HG02759 (cell line): ENCODE measurements around the gene ADCY10.
"Not testable (repeated sequence)": the region's sequence is repeated elsewhere in the genome, so short reads cannot be mapped to it uniquely, and the experiment has no call there.

ENCODE experiments used
- ATAC-seq: cut with Tn5 transposase; IDR thresholded peaks from one replicate; pipeline ENCODE4 v1.9.1; 2021; ENCODE audit warnings: mild to moderate bottlenecking, moderate library complexity; ENCODE audit not compliant: unreplicated experiment

Gene ADCY10

GRCh38 chr1:167820684-167821355, 93.1 kb downstream of the ADCY10 start:
- ATAC-seq: no peak

- peak; percentile 86 for ATAC-seq
These were observed 93.9 kb downstream of the ADCY10 start for GRCh38 chr1:167819849-167820683.

- ATAC-seq: no peak
These were observed 98.3 kb downstream of the ADCY10 start for GRCh38 chr1:167815650-167816049.

- ATAC-seq: no peak
These were observed 101.0 kb downstream of the ADCY10 start for GRCh38 chr1:167812972-167813371.

GRCh38 chr1:167808690-167809089, 105.2 kb downstream of the ADCY10 start:
- no peak for ATAC-seq

GRCh38 chr1:167808104-167808503, 105.8 kb downstream of the ADCY10 start:
- ATAC-seq: no peak

GRCh38 chr1:167806676-167807075, 107.3 kb downstream of the ADCY10 start:
- not testable (repeated sequence) for ATAC-seq

GRCh38 chr1:167806235-167806634, 107.7 kb downstream of the ADCY10 start:
- ATAC-seq: not testable (repeated sequence)

- ATAC-seq: no peak
These were observed 108.8 kb downstream of the ADCY10 start for GRCh38 chr1:167805041-167805556.

- ATAC-seq: peak; percentile 97
These were observed 110.4 kb downstream of the ADCY10 start for GRCh38 chr1:167803358-167804207.

GRCh38 chr1:167802235-167802634, 111.7 kb downstream of the ADCY10 start:
- ATAC-seq: no peak

- no peak for ATAC-seq
These were observed 113.7 kb downstream of the ADCY10 start for GRCh38 chr1:167800251-167800650.

GRCh38 chr1:167799747-167800146, 114.2 kb downstream of the ADCY10 start:
- no peak for ATAC-seq

GRCh38 chr1:167798952-167799351, 115.0 kb downstream of the ADCY10 start:
- no peak for ATAC-seq

GRCh38 chr1:167797015-167797414, 116.9 kb downstream of the ADCY10 start:
- no peak for ATAC-seq

GRCh38 chr1:167795810-167796740, 117.9 kb downstream of the ADCY10 start:
- no peak for ATAC-seq

GRCh38 chr1:167794043-167794442, 119.9 kb downstream of the ADCY10 start:
- no peak for ATAC-seq

- ATAC-seq: no peak
These were observed 121.8 kb downstream of the ADCY10 start for GRCh38 chr1:167792188-167792565.

- no peak for ATAC-seq
These were observed 122.4 kb downstream of the ADCY10 start for GRCh38 chr1:167791281-167792187.
